ENCODE data around the gene TPPP.
"Not testable (repeated sequence)": the region's sequence is repeated elsewhere in the genome, so short reads cannot be mapped to it uniquely, and the experiment has no call there.

The TPPP gene

DNA sequence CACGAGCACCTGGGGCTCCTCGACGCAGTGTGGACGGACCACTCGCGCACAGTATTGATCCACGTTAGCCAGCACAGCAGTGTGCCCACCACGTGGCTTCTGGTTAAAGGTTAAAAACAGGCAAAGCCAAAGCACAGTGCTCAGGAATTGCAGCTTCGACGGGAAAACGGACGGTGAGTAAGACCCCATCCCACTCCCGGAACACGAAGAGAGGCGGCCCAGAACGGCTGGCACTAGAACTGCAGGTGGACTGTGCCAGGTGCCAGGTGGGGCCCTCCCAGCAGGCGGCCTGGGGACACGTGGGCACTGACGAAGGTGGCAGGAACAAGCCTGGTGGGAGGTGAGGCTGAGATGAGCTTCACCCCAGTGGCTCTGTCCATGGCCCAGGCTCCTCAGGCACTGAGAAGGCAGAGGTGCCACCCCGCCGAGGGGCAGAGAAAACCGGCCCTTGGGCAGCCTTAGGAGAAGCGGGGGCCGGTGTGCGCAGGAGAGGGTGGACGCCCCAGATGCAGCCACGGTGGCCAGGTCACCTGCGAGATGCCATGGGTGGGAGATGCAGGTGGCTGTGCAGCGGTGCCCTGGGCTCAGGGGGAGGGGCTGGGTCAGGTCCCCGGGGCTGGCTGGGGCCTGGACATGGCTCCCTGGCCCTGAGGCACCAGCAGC is 4.7 kb downstream of the TPPP start:
- H3K9me3 ChIP-seq (ENCODE audit: insufficient read depth, low read length); H3K9ac ChIP-seq (ENCODE audit: low read length); H3K27ac ChIP-seq (ENCODE audit: low read length): not testable (repeated sequence)

GRCh38 chr5:686936-687335 is 6.2 kb downstream of the TPPP start:
- H3K27me3 ChIP-seq (ENCODE audit: low read depth, low read length); H3K9me3 ChIP-seq (ENCODE audit: insufficient read depth, low read length); H2AFZ ChIP-seq (ENCODE audit: low read depth, low read length); H3K4me3 ChIP-seq (ENCODE audit: low read length); H4K20me1 ChIP-seq (ENCODE audit: insufficient read depth, low read length); H3K4me1 ChIP-seq (ENCODE audit: low read length); H3K9ac ChIP-seq (ENCODE audit: low read length); H3K27ac ChIP-seq (ENCODE audit: low read length); H3K79me2 ChIP-seq (ENCODE audit: low read length); H3K4me2 ChIP-seq (ENCODE audit: low read length); H3K36me3 ChIP-seq (replicated peaks; ENCODE audit: low read depth, low read length): not testable (repeated sequence)

More for the DNA sequence above, 4.7 kb downstream of the TPPP start:
- not testable (repeated sequence) for H3K4me2 ChIP-seq (ENCODE audit: low read length); H2AFZ ChIP-seq (ENCODE audit: low read depth, low read length); H3K36me3 ChIP-seq (replicated peaks; ENCODE audit: low read depth, low read length); H3K4me3 ChIP-seq (ENCODE audit: low read length); H3K4me1 ChIP-seq (ENCODE audit: low read length); H4K20me1 ChIP-seq (ENCODE audit: insufficient read depth, low read length); H3K79me2 ChIP-seq (ENCODE audit: low read length); H3K27me3 ChIP-seq (ENCODE audit: low read depth, low read length)

DNA sequence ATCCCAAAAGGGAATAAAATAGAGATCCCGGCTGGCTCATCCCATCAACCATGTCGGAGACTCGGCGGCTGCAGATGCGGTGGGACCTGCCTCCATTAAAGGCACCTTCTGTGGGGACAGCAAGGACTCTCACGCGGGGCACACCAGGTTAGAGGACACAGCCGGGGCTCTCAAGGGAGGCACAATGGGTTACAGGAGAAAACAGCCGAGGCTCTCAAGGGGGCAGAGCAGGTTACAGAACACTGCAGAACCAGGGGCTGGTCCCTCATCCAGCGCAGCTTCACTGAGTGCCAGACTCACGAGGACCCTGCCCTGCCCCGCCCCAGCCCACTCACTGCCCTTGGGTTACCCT is 7.0 kb downstream of the TPPP start:
- H2AFZ ChIP-seq (ENCODE audit: low read depth, low read length); H3K9ac ChIP-seq (ENCODE audit: low read length); H3K4me2 ChIP-seq (ENCODE audit: low read length); H3K4me1 ChIP-seq (ENCODE audit: low read length); H4K20me1 ChIP-seq (ENCODE audit: insufficient read depth, low read length); H3K79me2 ChIP-seq (ENCODE audit: low read length); H3K36me3 ChIP-seq (replicated peaks; ENCODE audit: low read depth, low read length); H3K9me3 ChIP-seq (ENCODE audit: insufficient read depth, low read length); H3K27me3 ChIP-seq (ENCODE audit: low read depth, low read length); H3K27ac ChIP-seq (ENCODE audit: low read length); H3K4me3 ChIP-seq (ENCODE audit: low read length): not testable (repeated sequence)

DNA sequence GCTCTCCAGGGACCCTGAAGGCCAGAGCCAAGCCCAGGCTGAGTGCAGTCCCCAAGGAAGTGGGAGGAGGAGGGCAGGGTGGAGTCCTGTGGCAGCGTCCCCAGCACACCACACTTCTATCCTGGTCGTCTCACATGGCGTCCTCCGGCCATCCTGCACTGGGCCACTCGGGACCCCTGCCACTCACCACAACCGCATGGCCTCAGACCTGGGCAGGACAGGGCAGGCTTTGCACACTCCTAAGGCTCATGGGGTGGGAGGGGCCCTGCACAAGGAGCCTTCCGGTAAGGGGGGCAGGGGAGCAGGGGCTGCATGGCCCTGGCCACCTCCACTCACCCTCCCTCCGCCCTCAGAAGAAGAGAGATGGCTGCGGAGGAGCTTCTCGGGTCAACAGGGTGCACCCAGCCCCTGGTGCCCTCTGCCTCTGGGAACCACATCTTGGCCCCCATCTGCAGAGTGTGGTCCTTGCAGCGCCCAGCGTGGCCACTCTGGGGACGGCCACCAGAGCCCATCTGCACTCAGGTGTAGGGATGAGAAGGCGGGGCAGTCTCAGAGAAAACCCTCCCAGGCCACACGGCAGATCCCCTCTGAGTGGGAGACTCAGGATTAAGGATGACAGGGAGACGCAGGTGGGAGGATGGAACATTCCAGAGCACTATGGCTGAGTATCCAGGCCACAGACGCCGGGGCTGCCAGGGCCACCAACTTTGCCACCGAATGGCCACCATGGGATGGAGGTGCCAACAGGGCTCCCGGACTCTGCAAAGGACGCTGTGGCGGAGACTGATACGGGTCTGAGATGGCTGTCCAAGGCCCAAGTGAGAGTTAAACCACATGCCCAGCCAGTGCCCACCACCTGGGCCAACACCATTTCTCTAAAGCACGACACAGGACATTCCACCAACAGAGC is 7.6 kb downstream of the TPPP start:
- Histone ChIP-seq H3K79me2 (ENCODE audit: low read length) (no peaks in the 10 kb centered on the region), H3K27ac (ENCODE audit: low read length) (no peak overlapping the region), H3K27me3 (ENCODE audit: low read depth, low read length) (no peaks in the 10 kb centered on the region), H3K4me1 (ENCODE audit: low read length) (no peaks in the 10 kb centered on the region), H3K36me3 (replicated peaks; ENCODE audit: low read depth, low read length) (no peaks in the 10 kb centered on the region), H3K4me3 (ENCODE audit: low read length) (no peak overlapping the region), H3K4me2 (ENCODE audit: low read length) (no peak overlapping the region), H4K20me1 (ENCODE audit: insufficient read depth, low read length) (no peaks in the 10 kb centered on the region), H3K9me3 (ENCODE audit: insufficient read depth, low read length) (no peaks in the 10 kb centered on the region), H3K9ac (ENCODE audit: low read length) (no peak overlapping the region), H2AFZ (ENCODE audit: low read depth, low read length) (no peak overlapping the region)
- TF ChIP-seq, protein P1, sequence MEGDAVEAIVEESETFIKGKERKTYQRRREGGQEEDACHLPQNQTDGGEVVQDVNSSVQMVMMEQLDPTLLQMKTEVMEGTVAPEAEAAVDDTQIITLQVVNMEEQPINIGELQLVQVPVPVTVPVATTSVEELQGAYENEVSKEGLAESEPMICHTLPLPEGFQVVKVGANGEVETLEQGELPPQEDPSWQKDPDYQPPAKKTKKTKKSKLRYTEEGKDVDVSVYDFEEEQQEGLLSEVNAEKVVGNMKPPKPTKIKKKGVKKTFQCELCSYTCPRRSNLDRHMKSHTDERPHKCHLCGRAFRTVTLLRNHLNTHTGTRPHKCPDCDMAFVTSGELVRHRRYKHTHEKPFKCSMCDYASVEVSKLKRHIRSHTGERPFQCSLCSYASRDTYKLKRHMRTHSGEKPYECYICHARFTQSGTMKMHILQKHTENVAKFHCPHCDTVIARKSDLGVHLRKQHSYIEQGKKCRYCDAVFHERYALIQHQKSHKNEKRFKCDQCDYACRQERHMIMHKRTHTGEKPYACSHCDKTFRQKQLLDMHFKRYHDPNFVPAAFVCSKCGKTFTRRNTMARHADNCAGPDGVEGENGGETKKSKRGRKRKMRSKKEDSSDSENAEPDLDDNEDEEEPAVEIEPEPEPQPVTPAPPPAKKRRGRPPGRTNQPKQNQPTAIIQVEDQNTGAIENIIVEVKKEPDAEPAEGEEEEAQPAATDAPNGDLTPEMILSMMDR (IDR thresholded peaks at IDR 0.05; ENCODE audit: low read depth, low read length), result no peak
- TF ChIP-seq EZH2phosphoT487 (IDR thresholded peaks at IDR 0.05; ENCODE audit: low read depth), result no peak

DNA sequence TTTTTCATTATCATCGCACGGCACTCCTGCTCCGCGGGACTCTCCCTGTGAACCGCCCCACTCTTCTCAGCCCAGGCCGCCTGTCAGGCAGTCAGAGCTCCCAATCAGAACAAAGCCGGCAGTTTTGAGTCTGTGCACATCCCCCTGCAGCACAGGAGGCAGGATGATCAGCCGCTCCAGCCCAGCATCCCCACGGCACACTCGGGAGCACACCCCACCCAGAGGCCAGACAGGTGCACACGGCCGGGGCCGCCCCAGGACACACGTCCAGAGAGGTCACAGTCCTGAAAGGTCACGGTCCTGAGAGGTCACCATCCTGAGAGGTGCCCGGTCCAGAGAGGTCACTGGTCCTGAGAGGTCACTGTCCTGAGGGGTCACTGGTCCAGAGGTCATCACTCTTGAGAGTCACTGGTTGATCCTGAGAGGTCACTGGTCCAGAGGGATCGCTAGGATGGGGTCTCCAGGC is 8.4 kb downstream of the TPPP start:
- Histone ChIP-seq H3K9ac (ENCODE audit: low read length) (no peak overlapping the region), H3K9me3 (ENCODE audit: insufficient read depth, low read length) (no peaks in the 10 kb centered on the region), H2AFZ (ENCODE audit: low read depth, low read length) (no peak overlapping the region), H3K4me3 (ENCODE audit: low read length) (no peak overlapping the region), H3K4me1 (ENCODE audit: low read length) (no peaks in the 10 kb centered on the region), H4K20me1 (ENCODE audit: insufficient read depth, low read length) (no peaks in the 10 kb centered on the region), H3K27me3 (ENCODE audit: low read depth, low read length) (no peaks in the 10 kb centered on the region), H3K79me2 (ENCODE audit: low read length) (no peaks in the 10 kb centered on the region), H3K36me3 (replicated peaks; ENCODE audit: low read depth, low read length) (no peaks in the 10 kb centered on the region), H3K4me2 (ENCODE audit: low read length) (no peak overlapping the region), H3K27ac (ENCODE audit: low read length) (no peak overlapping the region)
- TF ChIP-seq, protein P1 (IDR thresholded peaks at IDR 0.05; ENCODE audit: low read depth, low read length), result no peak
- TF ChIP-seq EZH2phosphoT487 (IDR thresholded peaks at IDR 0.05; ENCODE audit: low read depth), result no peak

All from OCI-LY3 (cell line).